CD4-positive, alpha-beta T cell treated with Interleukin-12 subunit alpha and Interleukin-12 subunit beta, for 1 hour (primary cell): ENCODE data around the gene RNF212.
"Not testable (repeated sequence)": the region's sequence is repeated elsewhere in the genome, so short reads cannot be mapped to it uniquely, and the experiment has no call there.

ENCODE experiments used
- DNase-seq: peaks from one replicate; pipeline ENCODE4 v3.0.0-alpha.2; 2020

RNF212 gene

GRCh38 chr4:1060621-1061020 lies 52.7 kb downstream of the RNF212 start:
- no peak for DNase-seq

DNA sequence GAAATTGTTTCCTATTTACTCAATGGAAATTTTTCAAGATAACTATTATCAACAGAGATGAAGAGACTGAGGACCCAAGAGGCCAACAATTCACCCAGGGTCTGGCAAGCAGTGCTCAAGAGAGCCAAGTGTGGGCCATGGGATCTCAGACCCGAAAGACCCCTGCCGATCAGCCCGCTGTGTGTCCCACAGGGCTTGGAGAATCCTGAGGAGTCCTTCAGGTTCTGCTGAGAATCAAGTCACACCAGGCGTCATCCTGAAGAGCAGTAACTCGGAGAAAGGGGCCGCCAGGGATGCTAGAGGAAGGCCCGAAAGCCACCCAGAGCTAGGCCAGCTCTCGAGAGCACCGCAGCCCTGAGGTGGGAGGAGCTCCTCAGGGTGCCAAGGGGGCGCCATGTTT lies 53.2 kb downstream of the RNF212 start:
- DNase-seq: no peak

GRCh38 chr4:1058997-1059665 lies 54.2 kb downstream of the RNF212 start:
- no peak for DNase-seq

DNA sequence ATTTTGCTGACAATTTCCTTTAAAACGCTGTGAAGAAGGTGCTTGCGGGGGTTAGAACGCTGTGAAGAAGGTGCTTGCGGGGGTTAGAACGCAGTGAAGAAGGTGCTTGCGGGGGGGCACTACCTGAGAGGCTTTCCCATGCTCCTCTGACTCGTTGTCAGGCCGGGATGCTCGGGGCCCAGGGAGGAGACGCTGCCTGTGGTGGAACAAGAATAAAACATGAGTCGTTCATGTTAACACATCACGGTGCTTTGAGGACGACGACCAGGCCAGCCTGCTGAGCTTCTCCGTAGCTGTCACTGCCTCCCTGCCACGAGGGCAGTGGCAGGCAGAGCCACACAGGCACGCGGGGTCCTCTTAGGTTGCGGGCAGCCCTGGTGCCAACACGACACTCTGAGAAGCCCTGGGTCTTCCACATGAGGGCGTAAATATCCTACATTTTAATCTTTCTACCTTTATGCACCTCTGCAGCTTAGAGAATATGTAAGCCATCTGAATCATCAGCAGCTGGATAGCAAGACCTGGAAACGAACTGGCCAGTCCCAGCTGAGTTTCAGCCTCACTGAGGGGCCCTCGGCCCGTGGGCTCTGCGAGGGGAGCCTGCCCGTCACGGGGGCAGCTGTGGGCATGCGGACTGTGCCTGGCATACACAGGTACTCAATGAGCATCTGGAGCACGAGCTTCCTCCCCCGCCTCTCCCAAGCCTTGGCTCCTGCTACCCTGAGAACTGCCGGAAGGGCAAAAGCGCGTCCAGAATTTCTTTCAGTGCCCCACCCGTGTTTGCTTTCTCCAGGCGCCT lies 55.0 kb downstream of the RNF212 start:
- no peak for DNase-seq

DNA sequence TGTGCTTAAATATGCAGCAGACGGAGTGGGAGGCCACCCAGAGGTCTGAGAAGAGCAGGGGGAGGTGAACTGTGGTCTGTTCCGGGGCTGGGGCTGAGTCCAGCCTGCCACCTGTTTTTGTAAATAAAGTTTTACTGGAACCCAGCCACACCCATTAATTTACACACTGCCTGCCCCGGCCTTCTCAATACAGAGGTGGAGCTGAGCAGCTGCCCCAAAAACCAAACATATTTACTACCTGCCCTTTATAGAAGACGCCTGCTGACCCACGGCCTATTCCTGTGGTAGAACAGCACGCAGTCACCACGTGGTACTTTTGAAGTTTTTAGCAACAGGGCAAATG lies 56.0 kb downstream of the RNF212 start:
- no peak for DNase-seq

- DNase-seq: no peak
Observed at GRCh38 chr4:1056671-1057402, 56.5 kb downstream of the RNF212 start.

GRCh38 chr4:1055721-1056590 lies 57.4 kb downstream of the RNF212 start:
- peak; percentile 86 for DNase-seq

DNA sequence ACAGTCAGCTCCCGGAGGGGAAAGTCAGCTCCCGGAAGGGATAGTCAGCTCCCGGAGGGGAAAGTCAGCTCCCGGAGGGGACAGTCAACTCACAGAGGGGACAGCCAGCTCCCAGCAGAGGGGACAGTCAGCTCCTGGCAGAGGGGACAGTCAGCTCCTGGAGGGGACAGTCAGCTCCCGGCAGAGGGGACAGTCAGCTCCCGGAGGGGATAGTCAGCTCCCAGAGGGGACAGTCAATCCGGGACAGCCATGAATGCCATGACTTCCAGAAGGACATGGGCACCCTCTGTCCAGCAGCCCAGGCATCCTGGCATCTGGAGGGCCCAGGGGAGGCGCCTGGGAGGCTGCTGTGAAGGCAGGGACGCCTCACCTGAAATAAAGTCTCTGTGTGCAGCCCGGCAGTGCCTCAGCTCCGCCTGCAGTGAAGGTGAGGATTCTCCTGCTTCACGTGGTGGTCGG lies 58.1 kb downstream of the RNF212 start:
- not testable (repeated sequence) for DNase-seq

DNA sequence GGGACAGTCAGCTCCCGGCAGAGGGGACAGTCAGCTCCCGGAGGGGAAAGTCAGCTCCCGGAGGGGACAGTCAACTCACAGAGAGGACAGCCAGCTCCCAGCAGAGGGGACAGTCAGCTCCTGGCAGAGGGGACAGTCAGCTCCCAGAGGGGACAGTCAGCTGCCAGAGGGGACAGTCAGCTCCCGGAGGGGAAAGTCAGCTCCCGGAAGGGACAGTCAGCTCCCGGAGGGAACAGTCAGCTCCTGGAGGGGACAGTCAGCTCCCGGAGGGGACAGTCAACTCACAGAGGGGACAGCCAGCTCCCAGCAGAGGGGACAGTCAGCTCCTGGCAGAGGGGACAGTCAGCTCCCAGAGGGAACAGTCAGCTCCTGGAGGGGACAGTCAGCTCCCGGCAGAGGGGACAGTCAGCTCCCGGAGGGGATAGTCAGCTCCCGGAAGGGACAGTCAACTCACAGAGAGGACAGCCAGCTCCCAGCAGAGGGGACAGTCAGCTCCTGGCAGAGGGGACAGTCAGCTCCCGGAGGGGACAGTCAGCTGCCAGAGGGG lies 58.6 kb downstream of the RNF212 start:
- DNase-seq: not testable (repeated sequence)

DNA sequence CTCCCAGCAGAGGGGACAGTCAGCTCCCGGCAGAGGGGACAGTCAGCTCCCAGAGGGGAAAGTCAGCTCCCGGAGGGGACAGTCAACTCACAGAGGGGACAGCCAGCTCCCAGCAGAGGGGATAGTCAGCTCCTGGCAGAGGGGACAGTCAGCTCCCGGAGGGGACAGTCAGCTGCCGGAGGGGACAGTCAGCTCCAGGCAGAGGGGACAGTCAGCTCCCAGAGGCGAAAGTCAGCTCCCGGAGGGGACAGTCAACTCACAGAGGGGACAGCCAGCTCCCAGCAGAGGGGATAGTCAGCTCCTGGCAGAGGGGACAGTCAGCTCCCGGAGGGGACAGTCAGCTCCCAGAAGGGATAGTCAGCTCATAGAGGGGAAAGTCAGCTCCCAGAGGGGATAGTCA lies 59.5 kb downstream of the RNF212 start:
- not testable (repeated sequence) for DNase-seq

GRCh38 chr4:1053080-1053661 lies 60.2 kb downstream of the RNF212 start:
- no peak for DNase-seq

- DNase-seq: no peak
Observed at GRCh38 chr4:1052231-1052671, 61.1 kb downstream of the RNF212 start.

- no peak for DNase-seq
Observed at GRCh38 chr4:1051472-1051871, 61.9 kb downstream of the RNF212 start.

DNA sequence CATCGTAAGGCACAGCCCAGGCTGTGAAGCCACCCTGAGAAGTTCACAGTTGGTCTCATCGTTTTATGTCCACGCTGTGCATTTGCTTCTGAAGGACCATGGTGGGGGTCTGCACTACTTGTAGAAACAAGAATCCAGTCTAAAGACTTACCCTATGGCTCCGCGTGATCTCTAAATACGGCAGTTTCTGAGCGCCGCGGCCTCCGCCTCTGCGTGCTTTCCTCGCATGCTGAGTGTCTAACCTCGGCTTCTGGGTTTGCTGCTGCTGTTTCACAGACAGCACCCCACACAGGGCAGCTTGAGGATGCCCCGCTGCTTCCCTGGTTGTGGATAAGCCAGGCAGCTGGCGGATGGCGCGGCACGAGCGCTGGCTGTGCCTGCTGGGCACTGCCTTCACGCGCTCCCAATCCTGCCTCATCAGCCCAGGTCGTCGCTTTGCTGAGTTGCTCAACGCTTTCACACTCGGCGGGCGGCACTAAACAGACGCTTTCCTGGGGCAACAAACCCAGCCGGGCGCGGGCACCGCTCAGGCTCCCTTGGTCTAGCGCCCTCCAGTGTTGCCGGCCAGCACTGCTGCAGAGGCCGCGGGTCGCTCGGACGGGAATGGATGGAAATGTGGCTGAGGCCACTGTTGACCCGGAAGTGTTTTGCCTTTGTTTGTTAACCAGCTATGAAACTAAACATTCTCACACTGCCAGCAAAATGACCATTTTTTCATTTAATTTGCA lies 62.7 kb downstream of the RNF212 start:
- DNase-seq: no peak

DNA sequence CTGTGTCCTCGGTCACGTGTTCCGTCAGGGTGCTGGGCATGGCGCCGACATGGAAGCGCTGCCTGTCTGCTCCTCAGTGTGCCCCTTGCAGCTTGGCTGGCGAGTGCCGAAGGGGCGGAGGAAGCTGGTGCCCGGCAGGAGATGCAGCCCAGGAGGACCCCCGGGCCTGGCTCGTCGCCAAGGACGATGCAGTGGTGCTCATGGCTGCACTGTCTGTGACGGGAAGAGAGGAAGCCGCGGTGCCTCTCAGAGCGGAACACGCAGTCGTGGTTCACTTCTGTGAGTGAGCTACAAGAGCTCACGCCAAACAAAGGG lies 63.8 kb downstream of the RNF212 start:
- DNase-seq: no peak

GRCh38 chr4:1048773-1049590 lies 64.4 kb downstream of the RNF212 start:
- no peak for DNase-seq

DNA sequence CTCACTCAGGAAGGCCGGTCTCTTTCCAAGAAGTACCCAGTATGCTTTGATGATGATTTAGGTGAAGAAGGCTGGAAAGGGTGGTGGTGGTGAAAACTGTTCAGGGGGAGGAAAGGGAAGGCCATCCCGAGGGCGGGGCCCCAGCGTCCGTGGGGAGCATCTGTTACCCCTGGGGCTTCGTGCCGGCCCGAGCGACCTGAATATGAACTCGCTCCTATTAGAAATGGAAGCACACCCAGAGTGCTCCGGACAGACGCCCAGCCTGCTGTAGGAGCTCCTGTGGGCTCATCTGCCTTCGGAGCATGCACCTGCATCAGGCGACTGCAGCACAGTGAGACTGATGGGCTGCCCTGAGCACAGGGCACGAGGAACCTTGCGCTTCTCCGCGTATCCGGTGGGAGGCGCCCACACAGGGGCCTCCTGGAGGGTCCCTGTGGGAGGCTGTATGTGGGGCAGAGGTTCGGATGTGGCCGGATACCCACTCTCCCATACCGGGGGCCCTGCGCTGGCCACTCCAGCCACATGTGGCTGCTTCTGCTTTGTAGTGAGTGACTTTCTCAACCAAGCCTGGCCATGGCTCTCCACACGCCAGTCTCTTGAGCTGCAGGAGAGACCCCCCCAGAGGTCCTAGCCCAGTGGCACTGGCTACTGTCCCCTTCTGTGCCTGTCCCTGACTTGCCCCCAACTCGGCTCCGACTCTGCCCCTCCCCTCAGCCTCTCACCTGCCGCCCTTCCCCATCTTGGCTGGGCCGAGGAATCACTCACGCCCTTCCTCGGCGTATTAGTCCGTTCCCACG lies 65.2 kb downstream of the RNF212 start:
- DNase-seq: no peak

- no peak for DNase-seq
Observed at GRCh38 chr4:1047106-1047975, 66.0 kb downstream of the RNF212 start.

DNA sequence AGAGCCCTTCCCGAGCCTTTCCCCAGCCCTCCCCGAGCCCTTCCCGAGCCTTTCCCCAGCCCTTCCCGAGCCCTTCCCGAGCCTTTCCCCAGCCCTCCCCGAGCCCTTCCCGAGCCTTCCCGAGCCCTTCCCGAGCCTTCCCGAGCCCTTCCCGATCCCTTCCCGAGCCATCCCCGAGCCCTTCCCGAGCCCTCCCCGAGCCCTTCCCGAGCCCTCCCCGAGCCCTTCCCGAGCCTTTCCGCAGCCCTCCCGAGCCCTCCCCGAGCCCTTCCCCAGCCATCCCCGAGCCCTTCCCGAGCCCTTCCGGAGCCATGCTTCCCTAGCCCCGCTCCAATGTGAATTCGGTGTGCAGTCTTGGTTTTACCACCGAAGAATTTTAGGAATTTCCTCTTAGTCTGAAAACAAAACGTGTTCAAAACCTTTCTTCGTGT lies 66.8 kb downstream of the RNF212 start:
- not testable (repeated sequence) for DNase-seq
